HG03060 (cell line): ENCODE results near the gene ACBD6.
A peak's percentile ranks its signal among the peaks of the same experiment; 100 is the strongest.

Source experiments
- ATAC-seq: cut with Tn5 transposase; IDR thresholded peaks from one replicate; pipeline ENCODE4 v1.9.1; 2021; ENCODE audit warnings: low read depth, moderate number of reproducible peaks; ENCODE audit not compliant: unreplicated experiment

The ACBD6 gene

DNA sequence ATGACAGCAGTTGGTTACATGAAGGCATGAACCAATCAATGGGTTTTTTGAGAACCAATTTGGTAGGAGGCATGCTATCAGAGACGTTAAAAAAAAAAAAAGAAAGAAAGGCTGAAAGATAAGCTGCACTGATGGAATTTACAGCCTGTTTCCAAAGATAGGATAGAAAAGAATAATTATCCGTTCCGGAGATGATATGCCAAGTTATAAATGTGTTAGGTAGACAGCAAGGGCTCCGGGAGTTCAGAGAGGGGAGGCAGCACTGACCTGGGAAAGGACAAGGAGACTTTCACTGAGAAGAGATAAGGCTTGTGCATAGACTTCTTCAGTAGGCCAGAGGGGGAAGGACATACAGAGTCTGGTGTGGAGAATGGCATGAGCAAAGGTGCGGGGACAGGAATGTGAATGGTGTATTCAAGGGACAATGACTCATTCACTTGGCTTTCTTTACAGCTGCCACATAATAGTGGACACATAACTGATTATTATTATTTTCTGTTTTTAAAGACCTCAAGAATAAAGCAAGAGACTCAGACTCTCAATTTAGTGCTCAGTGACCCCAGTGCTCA is 24.8 kb upstream of the ACBD6 start:
- no peak for ATAC-seq

DNA sequence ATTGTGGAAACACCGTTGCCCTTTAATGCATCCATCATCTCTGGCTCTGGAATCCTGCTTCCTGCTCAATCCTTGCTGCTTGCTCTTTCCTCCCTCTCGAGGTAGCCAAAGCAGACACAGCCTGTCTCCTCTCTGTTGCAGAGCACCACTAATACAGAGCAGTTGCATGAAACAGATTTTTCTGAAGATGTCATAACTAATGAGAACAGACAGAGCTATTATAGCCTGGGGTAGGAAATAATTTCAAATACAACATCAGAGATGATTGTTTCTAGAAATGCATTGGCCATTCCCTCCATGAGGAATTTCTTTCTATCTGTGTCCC is 23.3 kb upstream of the ACBD6 start:
- no peak for ATAC-seq

DNA sequence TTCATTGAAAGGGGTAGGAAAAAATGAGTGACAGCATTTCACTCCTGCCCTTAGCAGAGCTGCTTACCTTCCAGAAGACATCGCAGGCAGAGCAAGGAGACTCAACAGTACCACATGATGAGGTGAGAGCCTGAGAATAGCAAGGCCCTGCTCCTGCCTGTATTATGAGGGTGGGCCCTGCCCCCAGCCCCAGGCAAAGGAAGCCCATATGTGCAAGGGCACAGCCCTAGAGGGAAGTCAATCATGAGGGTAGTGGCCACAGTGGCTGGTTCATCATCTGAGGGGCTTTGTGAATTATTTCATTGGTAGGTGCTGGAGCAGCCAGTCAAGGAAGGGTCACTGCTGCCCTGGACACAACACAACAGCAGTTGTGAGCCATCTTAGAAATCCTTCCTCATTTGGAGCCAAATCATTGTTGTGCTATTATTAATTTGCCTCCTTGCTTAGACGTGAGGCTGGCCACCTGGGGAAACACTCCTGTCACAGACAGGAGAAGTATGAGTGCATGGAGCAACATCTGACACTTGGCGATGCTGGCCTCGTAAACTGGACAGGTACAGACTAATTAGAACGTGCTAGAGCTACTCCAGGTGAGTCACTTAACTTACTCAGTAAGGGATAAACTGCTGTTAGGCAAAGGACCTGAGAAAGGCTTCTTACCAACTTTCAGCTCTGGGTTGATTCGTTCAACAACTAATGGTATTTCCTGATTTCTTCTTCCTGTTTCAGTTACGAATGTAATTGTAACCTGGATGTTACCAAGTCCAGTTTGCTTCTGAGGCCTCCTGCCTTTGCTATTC is 22.7 kb upstream of the ACBD6 start:
- ATAC-seq, result no peak

DNA sequence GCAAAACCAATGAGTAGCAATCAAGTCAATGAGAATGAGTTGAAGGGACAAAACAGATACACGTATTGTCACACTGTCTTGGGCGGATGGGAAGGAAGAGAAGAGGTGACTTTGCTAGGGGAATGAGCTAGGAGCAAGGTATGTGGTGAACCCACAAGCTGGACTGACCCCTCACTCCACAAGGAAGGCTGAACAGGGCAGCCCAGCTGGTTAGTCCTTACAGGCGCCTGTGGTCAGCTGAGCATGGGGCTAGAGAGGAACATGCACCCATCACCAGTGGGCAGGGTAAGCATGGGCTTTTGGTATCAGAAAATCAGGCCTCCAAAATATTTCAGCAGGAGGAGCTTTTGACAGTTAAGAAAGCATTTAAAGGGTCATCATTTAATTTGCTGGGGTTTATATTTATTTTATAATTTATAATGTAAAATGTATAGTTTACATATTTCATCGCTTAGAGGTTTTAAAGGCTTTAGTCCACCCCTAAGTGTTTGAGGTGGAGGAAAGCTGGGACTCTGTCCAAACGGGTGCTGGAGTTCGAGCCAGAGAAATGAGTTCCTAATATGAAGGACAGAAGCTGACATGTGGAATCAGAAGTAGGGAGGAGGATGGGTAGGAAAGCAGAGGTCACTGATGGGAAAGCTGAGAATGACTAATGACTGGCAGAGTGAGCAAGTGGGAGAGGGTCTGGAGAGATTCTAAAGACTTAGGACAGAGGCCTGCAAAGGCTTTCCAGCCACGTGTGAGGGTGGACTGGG is 22.0 kb upstream of the ACBD6 start:
- no peak for ATAC-seq

DNA sequence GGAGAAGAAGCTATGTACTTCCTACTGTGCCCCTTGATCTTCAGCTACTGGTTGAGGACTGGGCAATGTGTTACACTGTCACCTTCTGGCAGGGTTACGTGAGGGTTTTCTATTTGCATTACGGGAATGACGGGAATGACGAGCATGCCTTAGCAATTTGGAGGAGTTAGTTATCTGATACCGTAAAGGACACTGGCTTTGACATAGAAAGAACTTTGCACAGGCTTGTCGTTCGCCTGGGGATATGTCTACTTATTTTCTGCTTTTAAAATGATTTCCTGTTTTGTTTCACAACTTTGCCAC is 19.8 kb upstream of the ACBD6 start:
- ATAC-seq, result no peak

DNA sequence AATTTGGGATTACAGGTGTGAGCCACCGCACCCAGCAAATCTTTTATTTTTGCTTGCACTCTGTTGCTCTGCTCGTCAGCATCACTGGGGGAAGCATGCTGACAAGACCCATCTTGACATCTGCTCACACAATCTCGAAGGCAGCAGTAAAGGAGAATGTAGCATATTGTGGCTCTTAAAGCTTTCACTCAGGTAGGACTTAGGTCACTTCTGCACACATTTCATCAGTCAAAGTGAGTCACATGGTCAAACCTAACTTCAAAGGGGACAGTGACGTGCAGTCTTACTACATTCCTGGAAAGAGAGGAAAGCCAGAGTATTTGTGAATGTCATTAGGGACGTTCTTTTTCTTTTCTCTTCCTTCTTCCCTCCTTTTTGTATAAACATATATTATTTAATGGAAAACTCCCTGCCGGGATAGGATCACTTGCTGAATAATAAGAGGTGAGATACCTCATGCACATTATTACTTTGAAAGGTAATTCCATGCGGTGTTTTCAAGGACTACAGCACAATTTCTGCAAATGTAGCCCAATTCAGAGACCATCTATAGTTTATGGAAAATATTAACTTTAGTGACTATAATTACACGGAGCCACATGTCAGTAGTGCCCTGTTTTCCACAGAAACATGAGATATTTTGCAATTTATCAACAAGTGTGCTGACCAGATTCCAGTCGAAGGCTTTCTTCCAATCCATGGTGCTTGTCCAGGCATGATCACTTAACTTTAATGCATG is 19.3 kb upstream of the ACBD6 start:
- no peak for ATAC-seq

DNA sequence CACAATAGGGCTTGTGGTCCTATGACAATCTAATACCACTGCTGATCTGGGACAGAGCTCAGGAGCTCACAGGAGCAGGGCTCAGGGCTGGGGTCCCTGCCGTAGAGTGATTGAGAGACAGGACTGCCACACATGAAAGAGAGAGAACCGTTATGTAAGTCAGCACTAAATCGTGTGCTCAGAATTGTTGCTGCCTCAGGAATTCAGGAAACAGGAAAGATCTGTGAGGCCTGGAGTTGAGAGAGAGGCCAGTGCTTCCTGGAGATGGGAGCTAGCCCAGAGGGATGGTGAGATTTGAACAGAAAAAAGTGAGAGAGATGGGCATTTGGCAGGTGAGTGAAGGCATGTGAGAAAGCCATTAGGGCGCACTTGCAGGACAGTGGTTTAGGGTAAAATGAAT is 17.5 kb upstream of the ACBD6 start:
- no peak for ATAC-seq

DNA sequence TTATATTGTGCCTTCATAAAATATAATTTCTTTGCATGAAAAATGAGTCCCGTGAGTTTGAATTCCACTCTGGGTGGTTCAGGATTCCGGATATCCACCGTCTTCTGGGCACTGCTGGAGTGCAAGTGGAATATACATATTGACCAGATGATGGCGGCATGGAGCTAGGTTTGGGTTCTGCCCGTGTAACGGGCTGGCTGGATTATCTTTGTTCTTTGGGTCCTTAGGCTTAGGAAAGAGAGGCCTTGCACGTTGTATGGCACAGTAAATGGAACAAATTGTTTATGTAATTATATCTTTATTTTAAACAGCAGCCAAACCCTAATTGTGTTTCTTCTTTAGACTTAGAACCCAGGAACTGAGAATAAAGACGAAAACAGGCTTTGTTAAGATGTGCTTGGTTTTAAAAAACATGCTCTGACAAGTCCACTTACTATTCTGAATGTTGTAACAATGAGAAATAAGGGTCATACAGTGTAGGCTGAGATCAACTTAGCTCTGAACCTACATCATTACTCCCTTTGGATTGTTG is 13.5 kb upstream of the ACBD6 start:
- peak; percentile 65 for ATAC-seq

DNA sequence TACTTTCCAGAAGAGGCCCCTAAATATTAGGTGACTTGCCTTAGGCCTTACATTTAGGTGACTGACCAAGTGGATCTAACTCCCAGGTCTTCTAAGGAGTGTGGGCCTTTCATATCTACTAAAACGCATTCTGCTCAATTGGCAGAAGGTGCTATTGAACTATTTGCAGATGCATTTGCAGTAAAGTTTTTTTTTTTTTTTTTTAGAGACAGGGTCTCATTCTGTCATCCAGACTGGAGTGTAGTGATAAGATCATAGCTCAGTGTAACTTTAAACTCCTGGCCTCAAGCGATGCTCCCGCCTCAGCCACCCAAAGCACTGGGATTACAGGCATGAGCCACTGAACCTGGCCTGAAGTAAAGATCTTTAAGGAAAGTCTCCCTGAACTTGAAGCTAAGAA is 13.0 kb upstream of the ACBD6 start:
- no peak for ATAC-seq

DNA sequence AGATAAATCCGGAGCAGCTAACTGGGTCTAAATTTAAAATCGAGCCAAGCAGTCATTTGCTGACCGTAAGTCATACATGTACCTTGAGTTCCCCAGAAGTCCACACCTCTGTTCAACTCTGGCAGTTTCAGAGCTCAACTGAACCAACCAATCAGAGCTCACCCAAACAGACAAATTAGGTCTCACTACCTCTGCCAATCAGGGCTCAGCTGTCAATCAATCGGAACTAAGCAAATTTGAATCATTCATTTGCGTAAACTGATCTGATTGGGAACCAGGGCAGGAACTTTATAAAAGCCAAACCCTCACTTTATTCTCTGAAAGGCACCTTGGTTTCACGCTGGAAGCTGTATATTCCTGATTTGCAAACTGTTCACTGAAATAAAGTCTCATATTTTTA is 11.2 kb upstream of the ACBD6 start:
- no peak for ATAC-seq

DNA sequence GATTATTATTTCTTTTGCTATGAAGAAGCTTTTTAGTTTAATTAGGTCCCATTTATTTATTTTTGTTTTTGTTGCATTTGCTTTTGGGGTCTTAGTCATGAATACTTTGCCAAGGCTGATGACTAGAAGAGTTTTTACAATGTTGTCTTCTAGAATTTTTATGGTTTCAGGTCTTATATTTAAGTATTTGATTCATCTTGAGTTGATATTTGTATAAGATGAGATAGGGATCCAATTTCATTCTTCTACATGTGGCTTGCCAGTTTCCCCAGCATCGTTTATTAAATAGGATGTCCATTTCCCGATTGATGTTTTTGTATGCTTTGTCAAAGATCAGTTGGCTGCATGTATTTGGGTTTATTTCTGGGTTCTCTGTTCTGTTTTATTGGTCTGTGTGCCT is 8.5 kb upstream of the ACBD6 start:
- ATAC-seq, result no peak

DNA sequence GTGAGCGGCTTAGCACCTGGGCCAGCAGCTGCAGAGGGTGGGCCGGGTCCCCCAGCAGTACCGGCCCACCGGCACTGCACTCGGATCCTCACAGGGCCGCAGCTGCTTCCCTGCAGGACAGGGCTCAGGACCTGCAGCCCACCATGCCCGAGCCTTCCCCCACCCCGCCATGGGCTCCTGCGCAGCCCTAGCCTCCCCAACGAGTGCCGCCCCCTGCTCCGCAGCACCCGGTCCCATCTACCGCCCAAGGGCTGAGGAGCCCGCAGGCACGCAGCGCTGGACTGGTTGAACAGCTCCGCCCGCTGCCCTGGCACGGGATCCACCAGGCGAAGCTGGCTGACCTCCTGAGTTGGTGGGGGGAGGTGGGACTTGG is 6.3 kb upstream of the ACBD6 start:
- no peak for ATAC-seq

DNA sequence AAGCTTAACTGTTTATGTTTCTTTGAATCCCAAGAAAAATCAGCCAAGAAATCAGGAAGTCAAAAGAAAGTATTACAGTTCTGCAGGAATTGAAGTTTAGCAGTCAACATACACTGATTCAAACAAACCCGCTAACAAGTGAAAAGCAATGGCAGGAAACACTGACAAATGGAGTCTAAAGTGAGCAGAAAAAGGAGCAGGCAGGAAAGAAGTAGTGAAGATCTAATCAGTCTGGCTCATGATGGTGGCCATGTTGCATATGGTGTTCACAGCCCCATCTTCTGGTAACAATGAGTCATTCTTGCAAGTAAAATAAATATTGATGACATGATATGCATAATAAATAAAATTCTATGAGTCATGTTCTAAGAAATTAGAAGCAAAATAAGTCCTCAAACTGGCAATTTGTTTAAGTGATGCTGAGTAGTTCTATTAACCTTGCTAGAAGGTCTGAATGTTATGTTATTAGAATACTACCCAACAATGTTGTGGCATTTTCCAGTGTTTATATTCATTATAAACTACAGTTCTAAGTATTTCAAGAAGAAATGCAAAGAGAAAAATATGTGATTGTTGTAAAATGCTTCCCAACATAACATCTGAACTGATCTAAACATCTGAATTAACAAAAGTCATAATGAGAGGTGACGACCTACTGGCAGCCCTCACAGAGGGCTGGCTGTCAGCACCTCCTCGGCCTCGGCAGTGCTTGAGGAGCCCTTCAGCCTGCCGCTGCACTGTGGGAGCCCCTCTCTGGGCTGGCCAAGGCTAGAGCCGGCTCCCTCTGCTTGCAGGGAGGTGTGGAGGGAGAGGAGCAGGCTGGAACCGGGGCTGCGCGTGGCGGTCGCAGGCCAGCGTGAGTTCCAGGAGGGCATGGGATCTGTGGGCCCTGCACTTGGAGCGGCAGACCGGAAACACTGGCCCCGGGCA is 5.7 kb upstream of the ACBD6 start:
- no peak for ATAC-seq

DNA sequence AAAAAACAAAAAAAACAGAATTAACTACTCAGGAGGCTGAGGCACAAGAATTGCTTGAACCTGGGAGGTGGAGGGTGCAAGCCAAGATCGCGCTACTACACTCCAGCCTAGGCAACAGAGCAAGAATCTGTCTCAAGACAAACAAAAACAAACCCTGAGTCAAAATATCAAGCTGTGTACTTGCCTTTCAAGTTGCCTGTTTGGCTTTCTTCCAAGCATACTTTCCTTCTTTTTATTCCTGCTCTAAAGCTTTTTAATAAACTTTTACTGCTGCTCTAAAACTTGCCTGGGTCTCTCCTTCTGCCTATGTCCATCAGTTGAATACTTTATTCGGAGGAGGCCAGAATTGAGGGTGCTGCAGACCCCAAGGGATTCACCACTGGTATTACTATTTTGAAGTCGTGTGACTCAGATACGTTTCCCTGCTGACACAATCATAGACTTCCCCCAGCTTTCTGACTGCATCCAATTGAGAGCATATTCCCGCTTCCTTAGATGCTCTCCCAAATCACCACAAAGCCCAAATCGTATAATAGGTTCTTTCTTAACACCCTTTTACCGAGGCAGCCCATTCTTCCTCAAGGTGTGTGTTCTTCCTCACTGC is 3.5 kb upstream of the ACBD6 start:
- no peak for ATAC-seq

DNA sequence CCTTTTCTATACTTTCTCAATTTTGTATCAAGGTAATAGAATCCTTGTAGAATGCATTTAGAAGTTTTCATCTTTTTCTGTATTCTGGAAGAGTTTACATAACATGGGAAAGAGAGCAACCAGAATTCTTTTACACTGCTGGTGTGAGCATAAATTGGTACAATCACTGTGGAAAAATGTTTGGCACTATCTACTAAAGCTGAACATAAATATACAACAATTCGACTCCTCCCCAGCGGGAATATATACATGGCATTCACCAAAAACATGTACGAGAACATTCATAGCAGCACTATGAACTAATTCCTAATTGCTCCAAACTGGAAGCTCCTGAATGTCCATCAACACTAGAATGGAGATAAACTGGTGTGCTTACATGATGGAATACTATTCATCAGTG is 1.8 kb upstream of the ACBD6 start:
- ATAC-seq, result no peak

DNA sequence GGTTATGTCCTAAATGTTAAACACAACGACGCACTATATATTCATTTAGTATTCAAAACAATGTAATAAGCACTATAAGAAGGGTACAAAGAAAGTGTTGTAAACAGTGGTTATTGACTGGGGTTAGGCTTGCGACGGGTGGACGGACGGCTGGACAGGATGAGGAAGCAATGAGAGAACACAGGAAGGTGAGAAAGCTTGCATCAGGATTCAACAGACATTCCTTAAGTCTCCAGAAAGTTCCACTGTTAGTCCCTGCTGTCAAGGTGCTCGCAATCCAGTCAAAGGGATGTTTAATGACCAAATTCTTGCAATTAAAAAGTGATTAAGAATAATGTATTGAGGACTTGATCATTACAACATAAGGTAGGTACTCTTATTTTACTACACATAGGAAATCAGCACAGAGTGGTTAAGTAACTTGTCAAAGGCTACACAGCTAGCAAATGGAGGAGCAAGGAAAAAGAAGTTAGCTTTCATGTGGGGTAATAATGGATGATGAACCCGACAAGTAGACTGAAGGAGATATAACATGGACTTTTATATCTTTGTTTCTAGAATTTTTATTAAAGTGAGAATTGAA is 994 bp upstream of the ACBD6 start:
- no peak for ATAC-seq

DNA sequence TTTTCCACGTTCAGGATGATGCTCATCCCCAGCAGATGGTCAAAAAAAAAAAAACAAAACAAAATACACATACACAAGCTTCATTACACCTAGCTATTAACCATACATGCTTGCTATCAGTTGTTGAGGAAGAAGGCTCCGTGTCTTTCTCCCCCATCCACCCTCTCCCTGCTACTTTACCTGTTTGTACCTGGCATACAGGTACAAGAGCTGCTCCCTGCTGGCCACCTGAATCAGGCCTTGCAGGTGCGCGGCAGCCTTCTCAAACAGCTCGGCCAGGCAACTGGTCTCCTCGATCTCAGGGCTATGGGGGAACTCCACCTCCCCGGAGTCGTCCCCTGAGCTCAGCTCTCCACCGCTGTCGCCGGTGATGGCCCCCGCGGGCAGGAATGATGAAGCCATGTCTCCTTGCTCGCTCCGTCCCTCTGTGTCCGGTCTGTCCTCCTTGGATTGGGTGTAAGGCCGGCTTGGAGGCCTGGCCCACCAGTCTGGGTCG is 464 bp downstream of the ACBD6 start:
- ATAC-seq, result peak; percentile 26

DNA sequence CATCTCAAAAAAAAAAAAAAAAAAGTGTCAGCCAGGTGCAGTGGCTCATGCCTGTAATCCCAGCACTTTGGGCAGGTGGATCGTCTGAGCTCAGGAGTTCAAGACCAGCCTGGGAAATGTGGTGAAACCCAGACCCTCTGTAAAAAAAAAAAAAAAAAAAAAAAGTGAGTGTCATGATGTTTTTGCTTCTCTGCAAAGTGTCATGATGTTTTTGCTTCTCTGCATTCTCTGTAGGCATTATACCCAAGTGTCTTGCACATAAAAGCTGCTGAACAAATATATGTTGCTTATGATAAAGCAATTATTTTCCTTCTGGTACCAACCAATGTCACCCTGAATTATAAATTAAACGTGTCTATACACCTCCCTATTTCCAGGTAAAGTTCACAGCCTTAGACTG is 1.7 kb downstream of the ACBD6 start:
- ATAC-seq, result no peak

DNA sequence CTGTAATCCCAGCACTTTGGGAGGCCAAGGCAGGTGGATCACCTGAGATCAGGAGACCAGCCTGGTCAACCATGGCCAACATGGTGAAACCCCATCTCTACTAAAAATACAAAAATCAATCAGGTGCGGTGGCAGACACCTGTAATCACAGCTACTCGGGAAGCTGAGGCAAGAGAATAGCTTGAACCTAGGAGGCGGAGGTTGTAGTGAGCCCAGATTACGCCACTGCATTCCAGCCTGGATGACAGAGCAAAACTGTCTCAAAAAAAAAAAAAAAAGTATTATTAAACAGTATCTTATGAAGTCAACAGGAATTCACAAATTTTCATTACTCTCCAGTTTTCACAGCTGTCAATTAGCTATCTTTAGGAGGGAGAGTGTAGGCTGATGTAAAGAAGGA is 3.8 kb downstream of the ACBD6 start:
- ATAC-seq, result no peak
